GM18873 (cell line): ENCODE data around the gene RUFY1.
"Not testable (repeated sequence)": the region's sequence is repeated elsewhere in the genome, so short reads cannot be mapped to it uniquely, and the experiment has no call there.

Experiments used
- ATAC-seq: cut with Tn5 transposase; IDR thresholded peaks from one replicate; pipeline ENCODE4 v1.9.1; 2021; ENCODE audit warnings: mild to moderate bottlenecking, moderate library complexity, moderate number of reproducible peaks; ENCODE audit not compliant: unreplicated experiment, low FRiP score

The RUFY1 gene

DNA sequence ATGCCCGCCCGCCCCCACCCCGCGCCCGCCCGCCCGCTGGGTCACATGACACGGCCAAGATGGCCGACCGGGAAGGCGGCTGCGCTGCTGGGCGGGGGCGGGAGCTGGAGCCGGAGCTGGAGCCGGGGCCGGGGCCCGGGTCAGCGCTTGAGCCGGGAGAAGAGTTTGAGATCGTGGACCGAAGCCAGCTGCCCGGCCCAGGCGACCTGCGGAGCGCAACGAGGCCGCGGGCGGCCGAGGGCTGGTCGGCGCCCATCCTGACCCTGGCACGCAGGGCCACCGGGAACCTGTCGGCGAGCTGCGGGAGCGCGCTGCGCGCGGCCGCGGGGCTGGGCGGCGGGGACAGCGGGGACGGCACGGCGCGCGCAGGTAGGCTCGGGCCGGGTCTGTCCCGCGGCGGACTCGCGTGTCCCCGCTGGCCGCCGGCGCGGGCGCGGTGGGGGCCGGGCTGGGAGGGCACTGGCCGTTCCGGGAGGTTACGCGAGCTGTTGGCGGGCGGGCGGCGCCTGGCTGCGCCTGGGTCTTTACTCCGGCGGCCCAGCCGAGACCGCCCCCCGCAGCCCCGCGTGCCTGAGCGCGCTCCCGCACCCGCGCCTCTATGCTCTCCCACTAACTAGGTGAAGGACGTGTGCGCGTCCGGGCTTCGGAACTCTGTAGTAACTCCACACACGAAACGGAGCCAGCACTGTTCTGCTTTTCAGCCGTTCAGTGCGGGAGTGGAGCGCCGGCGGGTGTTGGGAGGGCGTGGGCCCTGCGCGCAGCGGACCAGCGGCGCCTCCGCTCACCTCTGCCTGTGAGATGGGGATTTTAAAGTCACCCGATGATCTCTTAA is at the start of gene RUFY1:
TSS of gene RUFY1 (plus strand) at position 44 of the 832 bp plus-strand sequence. CDS start at position 60, 16 bp downstream.
- peak; percentile 54 for ATAC-seq

GRCh38 chr5:179501997-179502396 is 48.4 kb upstream of the RUFY1 start:
- ATAC-seq: not testable (repeated sequence)

- ATAC-seq: not testable (repeated sequence)
Observed at GRCh38 chr5:179502420-179502819, 47.9 kb upstream of the RUFY1 start.

DNA sequence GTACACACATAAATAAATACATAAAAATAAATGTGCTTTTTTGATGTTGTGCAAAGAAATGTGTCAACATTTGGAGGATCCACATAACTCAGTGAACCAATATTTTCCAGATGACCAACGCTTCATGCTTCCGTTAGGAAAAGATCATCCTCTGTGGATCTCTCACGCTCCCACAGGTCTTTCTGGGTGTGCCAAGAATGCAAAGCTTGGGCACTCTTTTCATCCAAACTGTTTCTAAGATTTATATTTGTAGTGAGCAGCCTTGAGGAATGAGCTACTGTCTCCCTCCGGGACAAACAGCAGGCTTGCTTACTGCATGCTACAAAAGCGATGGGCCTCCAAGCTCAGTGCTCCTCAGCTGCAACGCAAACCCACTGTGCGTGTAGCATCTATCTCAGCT is 46.2 kb upstream of the RUFY1 start:
- ATAC-seq: no peak

DNA sequence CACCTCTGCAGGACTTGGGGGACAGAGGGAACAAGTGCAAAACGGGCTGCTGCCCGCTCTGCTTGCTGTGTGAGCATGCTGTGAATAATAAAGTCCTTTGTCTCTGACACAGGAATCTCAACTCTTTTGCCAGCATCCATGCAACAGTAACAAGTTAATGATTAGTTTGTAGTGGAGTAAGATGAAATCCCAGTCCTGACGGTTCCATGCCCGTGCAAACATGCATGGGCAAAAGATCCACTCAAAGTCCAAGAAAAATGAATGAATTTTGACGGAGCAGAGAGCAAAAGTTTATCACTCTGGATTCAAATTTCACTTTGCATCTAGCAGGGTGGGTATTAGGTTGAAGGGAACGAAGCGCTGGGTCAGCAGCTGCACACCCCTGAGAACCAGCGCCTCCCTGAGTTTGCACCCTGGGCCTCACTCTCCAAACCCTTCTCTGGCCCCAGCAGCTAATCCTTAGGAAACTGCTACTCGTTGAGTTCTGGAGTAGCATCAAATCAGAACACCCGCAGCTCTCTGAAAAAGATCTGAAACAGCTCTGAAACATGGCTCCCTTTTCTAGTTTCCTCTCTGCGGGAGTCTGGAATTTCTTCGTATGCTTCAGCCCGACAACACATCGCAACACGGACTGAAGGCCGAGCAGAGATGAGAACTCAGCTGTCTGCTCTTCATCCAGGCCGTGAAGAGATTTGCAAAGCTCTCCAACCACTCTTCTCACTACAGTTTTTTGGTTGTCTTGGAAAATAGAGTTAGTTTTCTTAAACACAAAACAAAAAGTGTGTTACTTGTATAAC is 45.6 kb upstream of the RUFY1 start:
- no peak for ATAC-seq

DNA sequence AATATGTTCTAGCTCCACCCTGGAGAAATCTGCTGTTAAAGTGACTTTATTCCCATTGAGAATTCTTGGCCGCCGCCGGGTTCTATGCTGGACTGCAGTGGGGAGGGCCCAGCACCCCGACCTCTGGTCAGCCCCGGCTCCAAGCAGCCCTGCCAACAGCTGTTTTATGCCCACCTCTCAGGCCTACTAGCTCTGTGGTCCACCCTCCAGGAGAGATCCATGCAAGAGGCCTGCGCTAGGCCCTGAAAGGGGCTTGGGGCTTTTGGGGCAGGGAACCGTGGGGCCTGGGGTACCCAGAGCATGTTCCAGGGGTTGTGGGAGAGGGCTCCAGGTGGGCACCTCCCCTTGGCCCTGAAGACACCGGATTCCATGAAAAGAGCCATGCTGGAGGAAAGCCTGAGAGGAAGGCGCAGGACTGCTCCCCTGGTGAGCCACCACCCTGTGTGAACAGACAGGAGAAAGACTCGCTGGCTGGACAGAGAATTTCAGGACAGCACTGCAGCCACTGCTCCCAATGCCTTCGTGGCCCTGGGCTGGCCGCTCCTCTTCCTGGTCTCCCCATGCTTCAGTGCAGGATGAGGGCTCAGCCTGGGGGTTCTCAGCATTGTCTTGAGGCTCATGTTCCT is 44.6 kb upstream of the RUFY1 start:
- no peak for ATAC-seq

DNA sequence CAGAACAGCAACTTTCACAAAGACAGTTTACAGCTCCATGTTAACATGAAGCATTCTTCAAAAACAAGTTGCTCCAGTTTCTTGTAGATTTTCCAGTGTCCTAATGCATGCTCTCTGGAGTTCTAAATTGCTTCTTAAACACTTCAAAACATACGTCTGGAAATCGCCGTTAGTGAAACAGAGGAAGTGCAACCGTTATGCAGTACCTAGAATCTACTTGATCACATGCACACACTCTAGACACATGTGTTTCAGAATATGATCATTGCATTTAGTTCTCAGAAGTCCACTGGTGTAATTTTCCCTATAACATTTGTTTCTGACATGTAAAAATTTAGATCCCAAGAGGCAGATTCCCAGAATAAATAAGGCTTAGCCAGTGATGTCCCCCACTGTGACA is 41.1 kb upstream of the RUFY1 start:
- ATAC-seq: no peak

- ATAC-seq: no peak
Observed at GRCh38 chr5:179509845-179510244, 40.5 kb upstream of the RUFY1 start.

DNA sequence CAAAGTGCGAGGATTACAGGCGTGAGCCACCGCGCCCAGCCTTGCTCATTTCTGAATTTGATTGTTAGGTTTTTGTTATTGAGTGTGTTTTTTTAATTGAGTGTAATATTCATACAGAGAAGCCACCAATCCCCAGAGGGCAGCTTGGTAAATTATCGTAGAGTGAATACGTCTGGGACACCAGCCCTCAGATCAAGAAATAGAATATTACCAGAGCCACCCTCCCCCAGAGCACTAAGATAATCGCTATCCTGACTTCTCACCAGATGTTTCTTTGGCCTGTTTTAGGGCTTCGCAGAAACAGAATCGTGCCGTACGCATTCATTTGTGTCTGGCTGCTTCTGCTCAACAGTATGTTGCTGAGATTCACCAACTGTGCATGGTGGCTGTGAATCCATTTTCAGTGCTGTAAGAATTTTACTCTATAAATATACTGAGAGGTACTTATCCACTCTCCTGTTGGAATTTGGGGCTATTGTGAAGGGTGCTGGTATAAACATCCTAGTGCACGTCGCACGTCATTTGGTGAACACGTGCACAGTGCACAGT is 37.8 kb upstream of the RUFY1 start:
- ATAC-seq: no peak

- ATAC-seq: not testable (repeated sequence)
Observed at GRCh38 chr5:179515501-179515900, 34.9 kb upstream of the RUFY1 start.

DNA sequence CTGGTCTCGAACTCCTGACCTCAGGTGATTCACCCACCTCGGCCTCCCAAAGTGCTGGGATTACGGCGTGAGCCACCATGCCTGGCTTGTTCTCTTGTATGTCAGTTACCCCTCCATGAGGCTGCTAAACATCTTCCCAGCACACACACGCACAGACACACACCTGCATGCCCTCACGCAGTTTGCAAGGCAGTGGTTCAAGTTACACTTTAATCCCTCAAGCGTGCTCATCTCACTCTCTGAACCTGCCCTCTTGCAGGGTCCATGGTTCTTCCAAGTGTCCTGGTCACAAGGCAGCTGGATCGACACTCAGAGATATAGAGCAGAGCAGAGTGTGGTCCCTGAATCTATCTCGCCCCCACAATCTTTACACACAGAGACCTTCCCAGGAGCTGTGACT is 34.1 kb upstream of the RUFY1 start:
- no peak for ATAC-seq

GRCh38 chr5:179517746-179518145 is 32.6 kb upstream of the RUFY1 start:
- not testable (repeated sequence) for ATAC-seq

GRCh38 chr5:179518369-179518768 is 32.0 kb upstream of the RUFY1 start:
- not testable (repeated sequence) for ATAC-seq

DNA sequence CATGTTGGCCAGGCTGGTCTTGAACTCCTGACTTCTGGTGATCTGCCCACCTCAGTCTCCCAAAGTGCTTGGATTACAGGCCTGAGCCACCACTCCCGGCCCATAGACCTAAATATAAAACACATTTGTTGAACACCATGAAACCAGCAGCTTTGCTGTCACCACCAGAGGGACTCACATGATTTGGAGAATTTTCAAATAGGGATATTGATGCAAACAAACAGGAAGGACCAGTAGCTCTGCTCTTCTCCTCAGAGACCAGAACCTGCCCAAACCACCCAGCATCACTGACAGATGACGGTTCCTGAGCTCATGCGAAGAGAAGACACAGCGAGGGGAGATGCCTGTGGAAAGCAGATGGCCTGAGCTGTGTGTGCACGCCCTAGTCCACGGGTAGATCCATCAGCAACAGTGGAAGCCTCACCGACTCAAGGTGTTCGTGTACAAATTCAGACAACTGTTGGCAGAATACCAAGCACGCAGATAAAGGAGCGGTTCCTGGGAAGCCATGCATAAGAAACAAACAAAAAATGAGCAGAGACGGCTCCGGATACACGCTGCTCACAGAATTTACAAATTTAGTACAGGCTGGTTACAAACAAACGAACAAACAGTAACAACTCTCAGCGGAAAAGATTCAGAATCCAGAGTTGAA is 30.8 kb upstream of the RUFY1 start:
- ATAC-seq: not testable (repeated sequence)

DNA sequence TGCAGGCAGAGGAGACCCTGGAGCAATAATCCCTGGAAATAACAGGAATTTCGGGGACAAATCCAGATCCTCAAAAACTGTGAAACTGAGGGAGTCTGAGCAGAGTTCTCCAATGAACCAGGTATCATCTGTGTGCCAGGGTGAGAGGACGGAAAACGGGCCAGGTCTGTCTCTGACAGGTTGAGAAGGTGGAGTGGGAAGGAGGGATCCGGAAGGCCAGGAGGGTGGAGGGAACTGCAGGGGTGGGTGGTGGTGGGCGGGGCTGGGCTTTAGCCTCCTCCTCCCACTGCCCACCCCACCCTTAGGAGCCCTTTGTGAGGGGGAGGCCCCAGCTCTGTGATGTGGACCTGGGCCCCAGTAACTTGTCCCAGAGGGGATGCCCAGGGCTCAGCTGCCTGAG is 28.2 kb upstream of the RUFY1 start:
- ATAC-seq: not testable (repeated sequence)

DNA sequence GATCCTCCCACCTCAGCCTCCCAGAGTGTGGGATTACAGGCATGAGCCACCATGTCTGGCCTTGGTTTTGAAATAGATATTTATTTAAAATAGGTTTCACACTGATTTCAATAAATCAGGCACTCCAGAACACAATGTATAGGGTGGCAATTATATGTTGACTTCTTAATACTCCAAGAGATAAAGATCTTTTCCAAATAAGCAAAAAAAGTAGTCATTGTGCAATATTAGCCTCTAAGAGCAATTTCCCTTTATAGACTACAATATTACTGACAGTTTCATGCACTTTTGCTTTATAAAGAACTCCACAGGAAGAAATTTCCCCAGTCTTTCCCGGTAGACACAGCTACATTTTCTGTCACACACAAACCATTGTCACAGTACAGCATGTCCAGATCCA is 23.4 kb upstream of the RUFY1 start:
- ATAC-seq: no peak

GRCh38 chr5:179530069-179530998 is 20.0 kb upstream of the RUFY1 start:
- peak; percentile 60 for ATAC-seq

DNA sequence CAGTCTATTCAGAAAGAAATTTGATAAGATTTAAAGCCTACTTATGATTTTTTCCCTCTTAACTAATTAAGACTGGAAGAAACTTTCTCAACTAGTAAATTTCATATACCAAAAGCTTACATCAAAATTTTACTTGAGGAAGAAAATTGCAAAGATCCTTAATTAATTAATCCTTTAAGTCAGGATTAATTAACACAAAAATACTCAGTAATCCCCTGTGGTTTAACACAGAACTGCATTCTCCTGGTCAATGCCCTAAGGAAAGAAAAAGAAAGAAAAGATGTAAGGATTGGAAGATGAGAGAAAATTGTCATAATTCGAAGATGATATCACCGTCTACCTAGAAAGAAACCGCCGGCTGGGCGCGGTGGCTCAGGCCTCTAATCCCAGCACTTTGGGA is 17.3 kb upstream of the RUFY1 start:
- no peak for ATAC-seq

DNA sequence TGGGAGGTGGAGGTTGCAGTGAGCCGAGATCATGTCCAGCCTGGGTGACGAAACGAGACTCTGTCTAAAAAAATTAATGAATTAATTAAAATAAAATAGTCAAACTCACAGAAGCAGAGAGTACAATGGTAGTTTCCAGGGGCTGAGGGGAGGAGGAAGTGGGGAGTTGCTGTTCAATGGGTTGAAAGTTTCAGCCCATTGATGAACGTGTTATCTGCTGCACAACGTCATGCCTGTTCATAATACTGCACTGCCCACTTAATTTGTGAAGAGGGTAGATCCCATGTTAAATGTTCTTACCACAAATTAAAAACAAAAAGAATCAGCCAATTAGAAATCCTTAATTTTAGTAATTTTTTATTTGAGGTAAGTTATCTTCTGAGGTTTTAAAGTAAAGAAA is 16.4 kb upstream of the RUFY1 start:
- ATAC-seq: no peak
